Pancreas (tissue), 10 donors: ENCODE measurements around the gene MAEL. TPM values are rescaled to one million over a fixed set of nuclear protein-coding genes. Genes with fewer than 3 reads are reported as not detected.

Experiments
- ATAC-seq, 4 donors: fragments of 200-7000 bp; cut with Tn5 transposase; one replicate each; pipeline versions ENCODE4 v1.8.0 to v1.9.1; 2020; ENCODE audit warnings: mild to moderate bottlenecking in 4 of 4, moderate library complexity in 4 of 4
- DNase-seq, 6 donors: peaks; one replicate each; pipeline ENCODE4 v3.0.0-alpha.2; 2020
- FAIRE-seq: peaks from 2 replicates; lab custom pipeline; 2012; peaks lifted over from hg19 to GRCh38; lab: Jason Lieb, UNC
- H3K27ac ChIP-seq, 4 donors: fragments of 200-600 bp; sonication (generic); 1 replicate in 3 of 4; 2 replicates in 1 of 4; pipeline versions ENCODE4 v1.5.0 to v1.8.0; 2020
- H3K27me3 ChIP-seq, 4 donors: fragments of 200-600 bp; one replicate each; pipeline ENCODE4 v1.8.0; 2021
- H3K36me3 ChIP-seq, 3 donors: fragments of 200-600 bp; sonication (generic) in 1 of 3; one replicate each; pipeline versions ENCODE4 v1.5.0 to v1.8.0; 2020 to 2021
- H3K4me1 ChIP-seq, 3 donors: fragments of 200-600 bp; one replicate each; pipeline ENCODE4 v1.8.0; 2021
- H3K4me3 ChIP-seq, 4 donors: fragments of 200-600 bp; sonication (generic) in 2 of 4; one replicate each; pipeline versions ENCODE4 v1.5.0 to v1.8.0; 2020 to 2021
- H3K9me3 ChIP-seq, 4 donors: fragments of 200-600 bp; one replicate each; pipeline ENCODE4 v1.8.0; 2021
- CTCF ChIP-seq, 4 donors: fragments of 200-600 bp; sonication (generic) in 3 of 4; IDR thresholded peaks; one replicate each; pipeline versions ENCODE4 v1.5.0 to v1.8.0; 2021; ENCODE audit warnings: antibody characterized with exemption in 4 of 4
- WGBS, 2 donors: extraction: QIAGEN DNeasy Blood & Tissue Kit; methylation state at CpG; one replicate each; pipeline ENCODE4 v1.1.7; 2013; 5-methylcytosine and 5-hydroxymethylcytosine counted together
- intact Hi-C, 3 donors: fragments of 100-400 bp; cut with DNase I; formaldehyde crosslinking; loops; one replicate each; pipeline versions ENCODE4 v1.11.1 to v1.14.2; 2022
- polyA plus RNA-seq, 2 donors: library from polyadenylated mRNA; stranded (reverse); fragments of 200-250 nt; gene quantifications; one replicate each; pipeline ENCODE4 v1.2.3, GENCODE V29; 2013
- total RNA-seq, 6 donors: library from RNA; stranded (reverse); fragmentation: NEBNext Ultra II Directional in 4 of 6; extraction: Animal tissue kit (Norgen Biotek cat#: 25700) in 4 of 6; gene quantifications; one replicate each; pipeline versions ENCODE4 v1.2.1 to v1.2.4, GENCODE V29; 2021 to 2023
- donor health status: healthy with polysubstance abuse.
- donor health status: DM: no; HTN: no; CAD: no; lungs with moderate emphysema.
- donor health status: DM: no; HTN: no; CAD: no.
- donor health status: control.
- donor health status: control.
- donor health status: Bipolar disorder and iron deficiency.
- donor health status: DM: yes; HTN: yes; CAD: no.
- donor health status: DM: no; HTN: no; CAD: no.
- donor health status: DM: no; HTN: no; CAD: no.
- donor health status: DM: yes; HTN: yes; CAD: no.

The MAEL gene
- total and polyA plus RNA-seq, 8 donors, result 0.12 to 0.23 TPM; not detected in 6

- TF ChIP-seq CTCF (IDR thresholded peaks at IDR 0.05), result no peak
- intact Hi-C loops, result loop anchor here in 1 of 3 donors (5.0 kb wide), 1 partner anchor 149 kb away; no protein-coding TSS in a partner anchor
- FAIRE-seq (no peak), DNase-seq (no peak), ATAC-seq (peak in 1 of 4 donors; percentile 7)
- Histone ChIP-seq H3K27me3 (no peaks in the 10 kb centered on the region), H3K36me3 (no peaks in the 10 kb centered on the region), H3K9me3 (no peaks in the 10 kb centered on the region), H3K4me1 (no peaks in the 10 kb centered on the region), H3K27ac (no peak overlapping the region), H3K4me3 (no peak overlapping the region)
- 43 to 45% methylated on average over 10 of the region's 10 CpGs for WGBS, 2 donors
Observed at GRCh38 chr1:167056529-167057231, 67.6 kb downstream of the MAEL start.

GRCh38 chr1:167057241-167057688 lies 68.2 kb downstream of the MAEL start:
- intact Hi-C loops, result loop anchor here in 1 of 3 donors (5.0 kb wide), 1 partner anchor 150 kb away; no protein-coding TSS in a partner anchor
- no peak for FAIRE-seq
- WGBS, 2 donors, result 35% methylated on average over 6 of the region's 6 CpGs

GRCh38 chr1:167059045-167059808 lies 70.1 kb downstream of the MAEL start:
- Histone ChIP-seq H3K4me3 (no peak overlapping the region), H3K9me3 (no peaks in the 10 kb centered on the region), H3K4me1 (no peaks in the 10 kb centered on the region), H3K36me3 (no peaks in the 10 kb centered on the region), H3K27me3 (no peaks in the 10 kb centered on the region), H3K27ac (no peak overlapping the region)
- ATAC-seq, result peak; percentile 57 to 90 (median 78)
- peak; percentile 35 to 93 (median 77) for DNase-seq
- no peak for FAIRE-seq
- peak; percentile 89 to 97 (median 95) for TF ChIP-seq CTCF (IDR thresholded peaks at IDR 0.05)
- intact Hi-C loops, result loop anchor here in 1 of 3 donors (5.0 kb wide), 1 partner anchor 152 kb away; no protein-coding TSS in a partner anchor
- 13 to 14% methylated on average over 17 of the region's 17 CpGs for WGBS, 2 donors

More at GRCh38 chr1:167057241-167057688, 68.2 kb downstream of the MAEL start:
- ATAC-seq (peak in 3 of 4 donors; percentile 75 to 85 (median 83)), DNase-seq (peak in 1 of 6 donors; percentile 25)
- H3K36me3 ChIP-seq, result no peaks in the 10 kb centered on the region
- peak in 3 of 4 donors; percentile 8 to 16 (median 10) for TF ChIP-seq CTCF (IDR thresholded peaks at IDR 0.05)
- no peaks in the 10 kb centered on the region for H3K9me3 ChIP-seq
- no peak overlapping the region for H3K4me3 ChIP-seq
- H3K4me1 ChIP-seq, result no peaks in the 10 kb centered on the region
- no peaks in the 10 kb centered on the region for H3K27me3 ChIP-seq
- H3K27ac ChIP-seq, result no peak overlapping the region

- FAIRE-seq, result no peak
- DNase-seq, result no peak
- Histone ChIP-seq H3K4me1 (no peaks in the 10 kb centered on the region), H3K4me3 (no peak overlapping the region), H3K27ac (no peak overlapping the region), H3K36me3 (no peaks in the 10 kb centered on the region), H3K9me3 (no peaks in the 10 kb centered on the region), H3K27me3 (no peaks in the 10 kb centered on the region)
- TF ChIP-seq CTCF (IDR thresholded peaks at IDR 0.05), result no peak
- intact Hi-C loops, result loop anchor here (5.0 to 10.0 kb wide), 3 partner anchors 152 to 475 kb away; no protein-coding TSS in a partner anchor
- WGBS, 2 donors, result 8 to 9% methylated on average over 1 of the region's 1 CpG
- ATAC-seq, result no peak
Observed at GRCh38 chr1:167059809-167060107, 70.7 kb downstream of the MAEL start.
